Measurements from ENCODE around the gene LMNB1.

The LMNB1 gene

GRCh38 chr5:126857472-126858410, 80.8 kb downstream of the LMNB1 start:
- DNase-seq: no peak

DNA sequence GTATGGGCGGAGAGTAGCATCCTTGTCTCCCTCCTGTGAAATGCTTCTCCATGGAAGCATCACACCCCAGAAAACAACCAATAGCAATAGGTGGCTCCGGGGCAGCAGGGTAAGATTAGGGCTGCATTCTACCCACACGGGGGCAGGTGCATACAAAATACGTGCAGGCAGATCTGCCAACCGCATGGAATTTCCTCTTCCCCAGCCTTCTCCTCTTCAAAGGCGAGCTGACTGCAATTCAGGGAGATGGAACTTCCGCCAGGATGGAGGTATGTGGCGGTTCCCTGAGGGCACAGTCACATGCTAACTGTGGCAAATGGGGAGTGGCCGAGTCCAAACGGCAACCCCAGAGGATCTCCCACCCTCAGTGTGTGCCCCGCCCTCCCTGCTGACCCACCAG, 81.5 kb downstream of the LMNB1 start:
- DNase-seq: no peak

- DNase-seq: no peak
Observed at GRCh38 chr5:126863402-126863801, 86.5 kb downstream of the LMNB1 start.

DNA sequence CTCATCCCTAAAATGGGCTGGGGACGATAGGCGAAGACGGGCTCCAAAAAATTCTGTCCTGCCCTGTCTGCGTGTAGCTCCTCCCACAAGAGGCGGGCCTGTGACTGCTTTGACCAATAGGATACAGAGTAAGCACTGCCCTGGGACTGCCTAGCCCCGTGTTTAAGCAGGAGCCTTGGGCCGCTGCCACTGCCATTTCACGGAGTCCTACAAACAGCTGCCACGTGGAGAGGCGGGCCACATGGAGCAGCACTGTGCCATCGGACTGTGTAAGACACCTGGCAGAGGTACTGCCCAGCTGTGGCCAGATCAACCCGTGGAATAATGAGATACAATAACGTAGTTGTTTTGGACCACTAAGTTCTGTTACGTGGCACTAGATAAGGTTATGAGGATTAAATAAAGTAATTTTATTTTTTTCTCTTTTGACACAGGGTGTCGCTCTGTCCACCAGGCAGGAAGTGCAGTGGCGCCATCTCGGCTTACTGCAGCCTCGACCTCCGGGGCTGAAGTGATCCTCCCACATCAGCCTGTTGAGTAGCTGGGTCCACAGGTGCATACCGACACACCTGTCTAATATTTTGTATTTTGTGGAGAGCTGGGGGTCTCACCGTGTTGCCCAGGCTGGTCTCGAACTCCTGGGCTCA, 87.2 kb downstream of the LMNB1 start:
- no peak for DNase-seq

GRCh38 chr5:126865299-126865698, 88.4 kb downstream of the LMNB1 start:
- no peak for DNase-seq

- DNase-seq: no peak
Observed at GRCh38 chr5:126866851-126867636, 90.1 kb downstream of the LMNB1 start.

DNA sequence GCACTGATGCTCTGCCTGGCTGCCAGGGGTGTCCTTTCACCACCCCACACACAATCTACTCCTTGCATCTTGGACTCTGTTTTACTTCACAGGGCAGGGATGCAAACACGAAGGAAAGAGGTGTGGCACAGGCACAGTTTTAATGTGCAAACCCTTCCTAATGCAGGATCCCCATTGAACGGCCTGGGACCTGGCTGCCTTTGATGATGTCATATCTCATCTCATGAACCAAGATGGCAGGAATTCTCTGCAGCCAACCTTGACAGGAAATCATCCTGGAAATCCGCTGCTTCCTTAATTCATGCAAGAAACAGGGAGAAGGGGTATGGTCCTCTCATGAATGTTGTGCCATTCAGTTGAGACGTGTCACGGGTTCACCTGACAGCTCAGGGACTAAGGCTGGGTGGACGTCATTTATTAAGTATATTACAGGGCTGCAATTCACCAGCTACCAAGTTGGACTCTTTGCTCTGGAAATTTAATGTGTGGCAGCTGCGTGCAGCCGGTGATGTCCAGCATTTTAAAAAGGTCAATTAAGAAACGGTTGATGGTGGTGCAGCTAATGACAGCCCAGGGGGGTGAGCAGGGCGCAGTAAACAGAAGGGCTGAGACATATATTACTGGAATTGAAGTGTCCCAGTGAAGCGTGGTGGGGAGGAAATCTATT, 91.5 kb downstream of the LMNB1 start:
- DNase-seq: no peak

DNA sequence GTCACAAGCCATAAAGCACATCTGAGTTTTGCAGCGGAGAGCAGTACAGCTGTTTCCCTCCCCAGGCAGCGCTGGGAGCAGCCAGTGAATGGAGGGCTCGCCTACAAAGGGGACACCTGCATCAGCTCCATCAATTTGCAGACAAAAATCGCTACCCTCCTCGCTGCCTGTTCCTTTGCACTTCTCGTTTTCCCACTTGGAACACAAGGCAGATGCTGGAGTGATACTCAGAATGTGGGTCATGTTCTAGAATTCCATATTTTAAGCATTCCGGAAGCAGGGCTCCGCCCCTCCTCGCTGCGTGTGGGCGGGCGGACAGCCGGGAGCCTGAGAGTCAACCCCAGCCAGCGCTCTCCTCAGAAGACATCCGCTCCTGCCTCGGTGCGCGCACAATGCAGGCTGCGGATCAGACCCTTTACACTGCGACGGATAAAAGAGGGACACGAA, 92.1 kb downstream of the LMNB1 start:
- DNase-seq: peak; percentile 85

DNA sequence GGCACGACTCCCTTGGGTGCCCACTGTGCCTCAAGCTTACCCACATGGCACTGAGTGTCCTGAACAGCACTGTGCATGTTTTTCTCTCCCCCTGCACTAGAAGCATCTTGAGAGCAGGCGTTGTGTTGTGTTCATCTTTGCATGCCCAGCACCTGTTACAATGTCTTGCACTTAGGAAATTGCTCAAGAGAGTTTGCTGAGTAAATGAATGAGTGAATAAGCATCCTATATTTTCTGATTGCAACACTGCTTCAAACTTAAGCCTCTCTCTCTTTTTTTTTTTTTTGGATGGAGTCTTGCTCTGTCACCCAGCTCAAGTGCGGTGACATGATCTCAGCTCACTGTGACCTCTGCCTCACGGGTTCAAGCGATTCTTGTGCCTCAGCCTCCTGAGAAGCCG, 94.5 kb downstream of the LMNB1 start:
- no peak for DNase-seq

DNA sequence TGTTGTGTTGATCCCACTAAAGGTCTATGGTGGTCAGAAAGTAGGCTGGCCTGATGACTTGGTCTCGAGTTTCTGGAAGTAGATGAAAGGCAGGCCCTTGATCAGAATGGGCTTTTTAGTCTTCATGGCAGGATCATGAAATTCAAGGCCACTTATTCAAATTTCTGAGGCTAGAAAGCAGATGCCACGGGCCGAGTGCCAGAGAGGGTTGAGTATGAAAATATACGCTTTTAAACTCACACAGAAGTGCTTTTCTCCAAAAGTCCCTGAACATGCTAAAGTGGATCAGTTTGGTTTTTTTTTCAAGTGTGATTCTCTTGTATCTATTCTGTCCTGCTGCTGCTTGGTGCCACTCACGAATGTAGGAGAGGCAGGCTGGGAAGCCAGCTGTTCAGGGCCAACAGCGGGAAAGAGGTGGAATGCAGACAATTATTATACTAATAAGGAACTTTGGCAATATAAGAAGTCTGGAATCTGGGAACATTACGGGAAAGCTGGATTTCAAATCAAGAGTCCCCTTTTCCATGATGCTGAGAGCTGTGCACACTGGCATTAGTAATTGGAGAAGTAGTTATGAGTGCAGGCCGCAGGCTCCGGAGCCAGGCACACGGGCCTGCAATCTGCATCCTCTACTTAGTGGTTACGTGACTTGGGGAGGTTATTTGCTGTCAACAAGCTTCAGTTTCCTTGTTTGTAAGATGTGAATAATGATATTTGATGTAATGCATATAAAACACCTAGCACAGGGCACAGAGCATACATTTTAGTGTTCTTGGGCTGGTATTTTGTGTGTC, 95.8 kb downstream of the LMNB1 start:
- no peak for DNase-seq

DNA sequence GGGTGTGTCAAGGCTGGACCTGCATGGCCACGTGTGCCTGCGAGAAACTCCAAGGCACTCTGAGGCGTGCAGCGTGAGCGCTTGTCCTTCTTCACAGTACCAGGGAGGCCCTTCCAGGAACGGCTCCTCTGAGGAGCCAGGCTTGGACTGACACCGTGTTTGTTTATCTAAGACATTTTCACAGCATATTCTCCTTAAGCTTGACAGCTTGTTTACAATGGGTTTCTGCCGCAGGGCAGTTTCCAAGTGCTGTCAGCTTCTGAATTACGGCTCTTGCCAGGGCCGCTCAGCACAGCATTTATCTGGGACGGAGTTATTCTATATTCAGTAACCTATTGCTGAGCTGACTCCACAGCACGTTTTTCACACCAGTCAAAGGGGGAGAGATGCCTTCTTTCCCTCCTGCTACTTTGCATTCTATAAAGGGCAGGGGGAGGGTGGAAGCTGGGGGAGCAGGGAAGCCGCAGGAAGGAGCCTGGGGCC, 98.4 kb downstream of the LMNB1 start:
- peak; percentile 43 for DNase-seq

DNA sequence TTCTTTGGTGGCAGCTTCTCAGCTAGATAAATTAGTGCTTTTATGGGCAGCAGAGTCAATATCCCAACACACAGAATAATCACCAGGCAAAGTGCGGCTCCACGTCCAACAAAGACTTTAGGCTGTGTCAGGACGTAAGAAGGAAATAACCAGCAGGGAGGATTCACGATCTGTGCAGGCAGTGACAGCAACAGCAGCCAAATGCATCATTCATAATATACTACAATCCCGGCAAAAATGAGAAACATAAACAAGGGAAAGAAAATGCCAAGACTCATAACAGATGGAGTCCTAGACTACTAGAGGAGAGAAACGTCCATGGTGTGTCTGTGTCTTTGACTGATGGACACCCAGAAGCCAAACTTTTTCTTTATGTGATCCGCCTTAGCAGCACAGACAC, 100.7 kb downstream of the LMNB1 start:
- DNase-seq: no peak

GRCh38 chr5:126878085-126878484, 101.1 kb downstream of the LMNB1 start:
- no peak for DNase-seq

GRCh38 chr5:126878634-126879033, 101.7 kb downstream of the LMNB1 start:
- no peak for DNase-seq

GRCh38 chr5:126881821-126882600, 105.1 kb downstream of the LMNB1 start:
- no peak for DNase-seq

GRCh38 chr5:126883564-126884245, 106.8 kb downstream of the LMNB1 start:
- DNase-seq: no peak

DNA sequence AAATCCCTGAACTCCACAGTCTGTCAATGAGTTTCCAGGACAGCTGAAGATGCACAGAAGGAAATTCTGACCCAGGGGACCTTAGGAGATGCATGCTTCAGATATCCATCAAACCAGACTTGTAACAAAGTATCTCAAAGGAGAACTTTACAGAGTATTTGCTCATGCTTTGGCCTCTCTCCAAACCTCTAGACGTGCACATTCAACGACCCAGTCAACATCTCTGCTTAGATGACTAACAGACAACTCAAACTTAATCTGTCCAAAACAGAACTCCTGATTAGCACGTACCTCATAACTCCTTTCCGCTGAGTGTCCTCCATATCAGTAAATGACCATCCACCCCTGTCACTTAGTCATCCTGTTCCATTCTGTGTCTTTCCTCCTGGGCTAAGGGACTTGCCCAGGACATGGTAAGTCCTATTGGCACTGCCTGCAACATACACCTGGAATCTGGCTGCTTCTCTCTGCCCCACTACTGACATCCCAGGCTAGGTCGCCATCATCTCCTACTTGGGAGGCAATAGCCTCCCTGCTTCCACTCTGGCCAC, 107.4 kb downstream of the LMNB1 start:
- DNase-seq: peak; percentile 23

Measured in eye (tissue), 1 donor.